Body of pancreas (tissue), 4 donors: ENCODE data around the gene ZDHHC18. TPM values are rescaled to one million over a fixed set of nuclear protein-coding genes. Genes with fewer than 3 reads are reported as not detected.

Experiments
- ATAC-seq: fragments of 150-250 bp; one replicate; pipeline ENCODE4 v1.9.1; 2016
- DNase-seq, 4 donors: peaks; one replicate each; pipeline ENCODE4 v3.0.0-alpha.2; 2019
- H3K27ac ChIP-seq, 4 donors: fragments of 200-600 bp; sonication (generic); 1 replicate in 3 of 4; 2 replicates in 1 of 4; pipeline versions ENCODE4 v1.5.1 to v1.6.1; 2016 to 2019; ENCODE audit warnings: mild to moderate bottlenecking in 1 of 4, mixed read lengths in 1 of 4, moderate library complexity in 1 of 4
- H3K27me3 ChIP-seq, 2 donors: fragments of 200-600 bp; sonication (generic); one replicate each; pipeline ENCODE4 v1.6.0; 2016; ENCODE audit warnings: mild to moderate bottlenecking in 1 of 2
- H3K36me3 ChIP-seq, 2 donors: fragments of 200-600 bp; sonication (generic); replicated peaks in 1 of 2; 2 replicates each; pipeline ENCODE4 v1.5.1; 2016; ENCODE audit warnings: low read depth in 2 of 2; ENCODE audit not compliant: insufficient read depth in 1 of 2
- H3K4me1 ChIP-seq: fragments of 200-600 bp; sonication (generic); one replicate; pipeline ENCODE4 v1.6.0; 2016
- H3K4me3 ChIP-seq, 2 donors: fragments of 200-600 bp; sonication (generic); 1 replicate in 1 of 2; 2 replicates in 1 of 2; pipeline ENCODE4 v1.5.1; 2016 to 2019
- H3K9me3 ChIP-seq, 3 donors: fragments of 200-600 bp; sonication (generic); 1 replicate in 2 of 3; 2 replicates in 1 of 3; pipeline ENCODE4 v1.5.1; 2016
- CTCF ChIP-seq, 7 experiments: fragments of 450-650 bp in 4 of 7; fragments of 200-600 bp in 3 of 7; sonication (generic) in 3 of 7; IDR thresholded peaks; one replicate each; pipeline ENCODE4 v1.5.1; 2016 to 2019; ENCODE audit warnings: antibody characterized with exemption in 7 of 7
- POLR2A ChIP-seq, 3 donors: fragments of 450-650 bp; IDR thresholded peaks; one replicate each; pipeline ENCODE4 v1.6.1; 2016; ENCODE audit warnings: antibody characterized with exemption in 3 of 3, mild to moderate bottlenecking in 2 of 3
- WGBS, 2 donors: methylation state at CpG; one replicate each; pipeline ENCODE4 v1.1.5; 2017; 5-methylcytosine and 5-hydroxymethylcytosine counted together
- intact Hi-C: fragments of 100-400 bp; cut with DNase I; formaldehyde crosslinking; loops from one replicate; pipeline ENCODE4 v1.15.1; 2023
- total RNA-seq, 2 donors: library from RNA; depleted of rRNA; stranded (reverse); fragments of >200 nt; gene quantifications; one replicate each; pipeline ENCODE4 v1.1.0, GENCODE V29; 2016

ZDHHC18 gene
- total RNA-seq, 2 donors from 2014 or later = 4.6 to 5.7 TPM

- TF ChIP-seq POLR2A (IDR thresholded peaks at IDR 0.05) (no peak), CTCF (IDR thresholded peaks at IDR 0.05) (no peak)
- 86 to 94% methylated on average over 19 of the region's 21 CpGs for WGBS, 2 donors
- Histone ChIP-seq H3K4me3 (no peak overlapping the region), H3K4me1 (no peaks in the 10 kb centered on the region), H3K27ac (no peak overlapping the region), H3K36me3 (no peaks in the 10 kb centered on the region), H3K9me3 (no peaks in the 10 kb centered on the region), H3K27me3 (no peaks in the 10 kb centered on the region)
- DNase-seq (no peak), ATAC-seq (no peak)
- intact Hi-C loops = no loop called here
Measured at GRCh38 chr1:26856604-26857469, 30.3 kb downstream of the ZDHHC18 start.

GRCh38 chr1:26857473-26858060 is 31.1 kb downstream of the ZDHHC18 start:
- 86 to 96% methylated on average over 8 of the region's 8 CpGs for WGBS, 2 donors
- H3K36me3 ChIP-seq = no peaks in the 10 kb centered on the region

GRCh38 chr1:26858160-26858559 is 31.7 kb downstream of the ZDHHC18 start:
- no peak for ATAC-seq
- TF ChIP-seq POLR2A (IDR thresholded peaks at IDR 0.05) (no peak), CTCF (IDR thresholded peaks at IDR 0.05) (no peak)
- Histone ChIP-seq H3K4me1 (peaks cover 6% of the 10 kb centered on the region), H3K4me3 (no peak overlapping the region), H3K36me3 (no peaks in the 10 kb centered on the region), H3K27ac (no peak overlapping the region), H3K9me3 (no peaks in the 10 kb centered on the region), H3K27me3 (no peaks in the 10 kb centered on the region)
- intact Hi-C loops = no loop called here
- no peak for DNase-seq
- WGBS, 2 donors = 71 to 72% methylated on average over 4 of the region's 4 CpGs

More at GRCh38 chr1:26857473-26858060, 31.1 kb downstream of the ZDHHC18 start:
- Histone ChIP-seq H3K27me3 (no peaks in the 10 kb centered on the region), H3K27ac (no peak overlapping the region), H3K4me3 (no peak overlapping the region), H3K9me3 (no peaks in the 10 kb centered on the region), H3K4me1 (peaks cover under 1% of the 10 kb centered on the region)
- intact Hi-C loops = no loop called here
- ATAC-seq = no peak
- no peak for DNase-seq
- TF ChIP-seq POLR2A (IDR thresholded peaks at IDR 0.05) = no peak
- no peak for TF ChIP-seq CTCF (IDR thresholded peaks at IDR 0.05)

- intact Hi-C loops = no loop called here
- no peak for ATAC-seq
- no peak overlapping the region for H3K4me3 ChIP-seq
- no peak for TF ChIP-seq POLR2A (IDR thresholded peaks at IDR 0.05)
- no peak for TF ChIP-seq CTCF (IDR thresholded peaks at IDR 0.05)
- H3K9me3 ChIP-seq = no peaks in the 10 kb centered on the region
- WGBS, 2 donors = 73 to 87% methylated on average over 3 to 7 of the region's 7 CpGs
- H3K27ac ChIP-seq = no peak overlapping the region
- no peak for DNase-seq
- peaks cover 9% of the 10 kb centered on the region for H3K4me1 ChIP-seq
- no peaks in the 10 kb centered on the region for H3K27me3 ChIP-seq
- H3K36me3 ChIP-seq = no peaks in the 10 kb centered on the region
Measured at GRCh38 chr1:26858891-26859640, 32.6 kb downstream of the ZDHHC18 start.
